Choroid plexus epithelial cell (primary cell): ENCODE results near the gene SERPINH1.

ENCODE experiments used
- DNase-seq: peaks from one replicate; pipeline ENCODE4 v3.0.0-alpha.2; 2010; ENCODE audit warnings: low read depth
- H3K4me3 ChIP-seq: 2 replicates; pipeline ENCODE4 v1.5.1; 2011; ENCODE audit warnings: low read depth, mild to moderate bottlenecking, control low read depth, low read length, moderate library complexity
- CTCF ChIP-seq: conservative IDR thresholded peaks from 2 replicates; pipeline ENCODE4 v1.5.1; 2011; ENCODE audit warnings: low read depth, mild to moderate bottlenecking, control low read depth, inconsistent platforms, low read length, moderate library complexity

SERPINH1 gene

GRCh38 chr11:75555079-75555811 lies 6.8 kb upstream of the SERPINH1 start:
- no peak for DNase-seq
- H3K4me3 ChIP-seq, result no peak overlapping the region
- no peak for TF ChIP-seq CTCF

- TF ChIP-seq CTCF, result no peak
- no peak for DNase-seq
- H3K4me3 ChIP-seq, result no peak overlapping the region
Observed at GRCh38 chr11:75556275-75556674, 5.8 kb upstream of the SERPINH1 start.

- TF ChIP-seq CTCF, result no peak
- H3K4me3 ChIP-seq, result no peak overlapping the region
- DNase-seq, result peak; percentile 94
Observed at GRCh38 chr11:75557666-75558494, 4.2 kb upstream of the SERPINH1 start.

GRCh38 chr11:75558939-75559843 lies 2.9 kb upstream of the SERPINH1 start:
- H3K4me3 ChIP-seq, result peak overlapping the region; percentile 12
- peak; percentile 93 for DNase-seq
- no peak for TF ChIP-seq CTCF

- no peak overlapping the region for H3K4me3 ChIP-seq
- DNase-seq, result no peak
- TF ChIP-seq CTCF, result no peak
Observed at GRCh38 chr11:75560644-75561043, 1.4 kb upstream of the SERPINH1 start.

- DNase-seq, result no peak
- TF ChIP-seq CTCF, result no peak
- peak overlapping the region; percentile 91 for H3K4me3 ChIP-seq
Observed at GRCh38 chr11:75561426-75562047, 516 bp upstream of the SERPINH1 start.
